Measurements from ENCODE around the gene MUS81.
"Not testable (repeated sequence)": the region's sequence is repeated elsewhere in the genome, so short reads cannot be mapped to it uniquely, and the experiment has no call there.

MUS81 gene

GRCh38 chr11:65873318-65874156 lies 13.3 kb downstream of the MUS81 start:
- DNase-seq (ENCODE audit: low spot score): peak; percentile 94

DNA sequence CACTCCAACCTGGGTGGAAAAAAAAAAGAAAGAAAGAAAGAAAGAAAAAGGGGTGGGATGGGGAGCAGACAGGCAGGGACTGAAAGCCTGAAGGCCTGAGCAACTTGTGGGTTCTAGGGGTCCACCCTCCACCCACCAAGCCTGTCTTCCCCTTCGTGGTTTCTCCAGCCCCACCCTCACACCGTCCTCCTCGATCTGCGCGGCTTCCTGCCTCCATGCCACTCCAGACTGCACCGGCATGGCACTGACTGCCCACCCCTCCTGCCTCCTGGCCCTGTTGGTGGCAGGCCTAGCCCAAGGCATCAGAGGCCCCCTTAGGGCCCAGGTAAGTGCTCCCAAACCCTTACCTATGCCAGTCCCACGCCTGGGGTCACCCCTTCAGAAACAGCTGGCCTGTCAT lies 19.4 kb downstream of the MUS81 start, which contains the start of gene CTSW:
TSS of gene CTSW (plus strand) at position 221 of the 400 bp plus-strand sequence. CDS start at position 239, 18 bp downstream.
- no peak for DNase-seq (ENCODE audit: low spot score)

- DNase-seq (ENCODE audit: low spot score): no peak
Measured at GRCh38 chr11:65880027-65880426, 19.8 kb downstream of the MUS81 start.

- DNase-seq (ENCODE audit: low spot score): no peak
Measured at GRCh38 chr11:65880844-65881421, 20.7 kb downstream of the MUS81 start.

DNA sequence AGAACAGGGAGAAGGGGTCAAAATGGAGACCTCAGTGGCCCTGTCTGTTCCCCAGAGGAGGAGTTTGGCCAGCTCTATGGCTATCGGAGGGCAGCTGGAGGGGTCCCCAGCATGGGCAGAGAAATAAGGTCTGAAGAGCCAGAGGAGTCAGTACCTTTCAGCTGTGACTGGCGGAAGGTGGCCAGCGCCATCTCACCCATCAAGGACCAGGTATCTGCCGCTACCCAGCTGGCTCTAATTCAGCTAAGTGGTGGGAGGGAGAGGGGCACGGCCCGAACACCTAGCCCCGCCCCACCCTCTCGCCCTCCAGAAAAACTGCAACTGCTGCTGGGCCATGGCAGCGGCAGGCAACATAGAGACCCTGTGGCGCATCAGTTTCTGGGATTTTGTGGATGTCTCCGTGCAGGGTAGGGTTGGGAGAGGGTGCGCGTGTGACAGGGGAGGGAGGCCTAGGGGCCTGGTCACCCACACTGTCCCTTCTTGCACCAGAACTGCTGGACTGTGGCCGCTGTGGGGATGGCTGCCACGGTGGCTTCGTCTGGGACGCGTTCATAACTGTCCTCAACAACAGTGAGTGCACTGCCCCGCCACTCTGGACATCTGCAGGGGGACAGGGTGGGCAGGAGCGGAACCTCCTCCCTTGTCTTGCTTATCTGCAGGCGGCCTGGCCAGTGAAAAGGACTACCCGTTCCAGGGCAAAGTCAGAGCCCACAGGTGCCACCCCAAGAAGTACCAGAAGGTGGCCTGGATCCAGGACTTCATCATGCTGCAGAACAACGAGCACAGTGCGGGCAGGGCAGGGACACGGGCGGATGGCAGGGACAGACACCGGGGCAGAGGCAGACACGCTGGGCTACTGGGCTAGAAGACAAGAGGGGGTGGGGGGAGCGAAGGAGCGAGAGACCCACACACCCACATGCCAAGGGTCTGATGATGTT lies 22.2 kb downstream of the MUS81 start:
- no peak for DNase-seq (ENCODE audit: low spot score)

- DNase-seq (ENCODE audit: low spot score): no peak
Measured at GRCh38 chr11:65883058-65883761, 23.0 kb downstream of the MUS81 start.

GRCh38 chr11:65883786-65884715 lies 23.8 kb downstream of the MUS81 start:
- no peak for DNase-seq (ENCODE audit: low spot score)

- DNase-seq (ENCODE audit: low spot score): peak; percentile 74
Measured at GRCh38 chr11:65884716-65885092, 24.5 kb downstream of the MUS81 start.

DNA sequence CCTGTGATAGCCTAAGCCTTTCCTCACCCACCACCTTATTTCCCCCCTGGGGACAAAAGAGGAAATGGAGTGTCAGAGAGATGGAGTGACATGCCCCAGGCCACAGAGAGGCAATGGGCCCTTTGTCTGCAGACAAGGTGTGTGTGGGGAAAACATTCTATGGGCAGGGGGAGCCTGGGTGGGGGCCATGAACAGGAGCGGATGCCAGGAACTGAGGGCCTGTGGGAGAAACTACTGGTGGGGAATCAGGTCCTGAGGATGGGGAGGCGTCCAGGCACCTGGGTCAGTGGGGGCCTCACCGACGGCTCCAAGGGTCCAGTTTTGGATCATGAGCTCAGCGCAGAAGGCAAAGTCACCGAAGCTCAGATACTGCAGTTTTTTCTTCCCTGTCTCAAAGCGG lies 25.0 kb downstream of the MUS81 start:
- DNase-seq (ENCODE audit: low spot score): no peak

- DNase-seq (ENCODE audit: low spot score): no peak
Measured at GRCh38 chr11:65885808-65886536, 25.7 kb downstream of the MUS81 start.

DNA sequence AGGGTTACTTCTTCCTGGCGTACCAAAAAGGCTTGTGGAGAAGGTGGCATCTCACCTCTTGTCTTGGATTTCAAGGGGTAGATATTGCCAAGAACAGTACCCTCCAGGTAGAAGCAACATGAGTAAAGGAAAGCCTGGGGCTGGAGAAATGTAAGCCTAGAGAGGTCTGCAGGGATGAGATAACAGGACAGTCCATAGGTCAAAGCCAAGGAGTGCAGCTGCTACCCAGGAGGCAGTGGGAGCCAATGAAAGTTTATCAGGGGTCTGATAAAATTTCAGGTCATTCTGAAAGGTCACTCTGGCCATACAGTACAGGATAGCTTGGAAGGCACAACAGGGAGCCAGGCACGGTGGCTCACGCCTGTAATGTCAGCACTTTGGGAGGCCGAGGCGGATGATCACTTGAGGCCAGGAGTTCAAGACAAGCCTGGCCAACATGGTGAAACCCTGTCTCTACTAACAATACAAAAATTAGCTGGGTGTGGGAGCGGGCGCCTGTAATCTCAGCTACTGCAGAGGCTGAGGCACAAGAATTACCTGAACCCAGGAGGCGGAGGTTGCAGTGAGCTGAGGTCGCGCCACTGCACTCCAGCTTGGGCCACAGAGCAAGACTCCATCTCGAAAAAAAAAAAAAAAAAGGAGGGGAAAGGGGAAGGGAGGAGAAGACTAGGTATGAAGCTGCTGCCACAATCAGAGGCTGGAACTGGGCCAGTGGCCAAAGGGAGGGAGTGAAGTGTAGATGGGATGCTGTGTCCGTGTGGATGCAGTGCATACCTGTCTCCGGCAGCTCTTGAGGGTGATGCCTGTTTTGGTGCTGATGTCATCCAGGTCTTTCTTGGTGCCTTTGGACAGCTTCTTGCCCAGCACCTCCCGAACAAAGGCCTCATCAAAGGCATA lies 26.8 kb downstream of the MUS81 start:
- DNase-seq (ENCODE audit: low spot score): no peak

GRCh38 chr11:65887723-65888162 lies 27.5 kb downstream of the MUS81 start:
- DNase-seq (ENCODE audit: low spot score): no peak

- peak; percentile 97 for DNase-seq (ENCODE audit: low spot score)
Measured at GRCh38 chr11:65888163-65888814, 28.1 kb downstream of the MUS81 start, which contains the start of gene FIBP. Gene FIBP, minus strand, starts transcription at chr11:65888471. Its CDS starts 53 bp downstream, at chr11:65888418.

DNA sequence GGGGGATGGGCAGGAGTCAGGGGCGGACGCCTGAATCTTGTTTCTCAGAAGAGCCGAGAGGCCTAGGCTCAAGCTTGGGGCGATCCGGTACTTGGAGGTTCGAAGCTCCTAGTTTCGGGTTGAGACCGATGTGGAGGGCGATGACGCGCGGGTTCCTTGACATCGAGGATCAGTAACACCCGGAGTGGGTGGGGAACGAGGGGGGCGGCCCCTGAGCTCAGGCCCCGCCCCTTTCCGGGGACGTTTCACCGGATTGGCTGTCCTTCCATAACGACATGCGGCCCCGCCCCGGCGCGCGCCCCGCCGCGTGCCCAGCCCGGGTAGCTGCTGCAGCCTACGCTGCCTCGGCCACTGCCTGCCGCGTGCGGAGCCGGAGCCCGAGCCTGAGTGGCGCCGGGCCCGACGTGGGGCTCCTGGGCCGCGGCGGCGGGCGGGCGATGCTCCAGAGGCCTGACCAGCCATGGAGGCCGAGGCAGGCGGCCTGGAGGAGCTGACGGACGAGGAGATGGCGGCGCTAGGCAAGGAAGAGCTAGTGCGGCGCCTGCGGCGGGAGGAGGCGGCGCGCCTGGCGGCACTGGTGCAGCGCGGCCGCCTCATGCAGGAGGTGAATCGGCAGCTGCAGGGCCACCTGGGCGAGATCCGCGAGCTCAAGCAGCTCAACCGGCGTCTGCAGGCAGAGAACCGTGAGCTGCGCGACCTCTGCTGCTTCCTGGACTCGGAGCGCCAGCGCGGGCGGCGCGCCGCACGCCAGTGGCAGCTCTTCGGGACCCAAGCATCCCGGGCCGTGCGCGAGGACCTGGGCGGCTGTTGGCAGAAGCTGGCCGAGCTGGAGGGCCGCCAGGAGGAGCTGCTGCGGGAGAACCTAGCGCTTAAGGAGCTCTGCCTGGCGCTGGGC lies 30.3 kb downstream of the MUS81 start, which contains the start of gene CCDC85B:
TSS of gene CCDC85B (plus strand) at position 350 of the 895 bp plus-strand sequence. CDS start at position 461, 111 bp downstream.
- DNase-seq (ENCODE audit: low spot score): peak; percentile 95

DNA sequence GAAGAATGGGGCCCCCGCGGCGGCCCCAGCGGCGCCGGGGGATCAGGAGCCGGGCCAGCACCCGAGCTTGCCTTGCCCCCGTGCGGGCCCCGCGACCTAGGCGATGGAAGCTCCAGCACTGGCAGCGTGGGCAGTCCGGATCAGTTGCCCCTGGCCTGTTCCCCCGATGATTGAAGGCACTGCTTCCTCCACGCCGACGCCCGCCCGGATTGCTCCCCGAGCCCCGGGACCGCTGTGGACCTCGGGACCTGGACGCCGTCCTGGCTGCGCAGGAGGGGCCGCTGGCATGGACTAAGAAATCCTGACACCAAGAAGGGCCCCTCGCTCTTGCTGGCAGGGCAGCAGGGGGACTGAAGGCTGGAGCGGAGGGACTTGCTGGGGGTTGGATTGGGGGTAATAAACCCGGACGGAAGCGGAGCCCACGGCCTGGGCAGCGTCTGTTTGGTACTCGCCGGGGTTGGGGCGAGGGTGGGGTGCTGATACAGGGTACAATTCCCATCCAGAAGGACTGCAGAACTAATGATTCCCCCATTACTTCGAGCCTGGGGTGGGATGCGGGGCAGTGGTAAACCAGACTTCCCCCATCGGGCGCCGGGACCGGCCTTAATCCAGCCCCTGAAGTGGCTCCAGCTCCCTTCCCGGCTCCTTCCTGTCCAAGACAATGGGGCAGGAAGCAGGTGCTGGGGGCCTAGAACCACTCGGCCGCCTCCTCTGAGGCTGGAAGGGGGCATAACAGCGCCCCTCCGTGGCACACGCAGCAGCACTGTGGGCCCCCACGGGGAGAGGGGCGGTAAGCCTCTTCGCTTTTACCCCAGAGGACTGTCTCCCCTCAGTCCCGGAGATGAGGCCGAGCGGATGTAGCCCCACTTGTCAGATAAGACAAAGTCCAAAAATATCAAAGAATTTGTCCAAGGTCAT lies 31.2 kb downstream of the MUS81 start:
- DNase-seq (ENCODE audit: low spot score): peak; percentile 58

GRCh38 chr11:65892137-65892540 lies 31.9 kb downstream of the MUS81 start:
- not testable (repeated sequence) for DNase-seq (ENCODE audit: low spot score)

Measured in LoVo (cell line).